DOHH2 (cell line): Measurements from ENCODE around the gene DDN.
A peak's percentile ranks its signal among the peaks of the same experiment; 100 is the strongest.

Experiments
- EZH2phosphoT487 ChIP-seq: fragments of 200-600 bp; sonication (generic); IDR thresholded peaks from 2 replicates; pipeline ENCODE4 v1.6.1; 2017; ENCODE audit warnings: borderline replicate concordance, mild to moderate bottlenecking, antibody characterized with exemption, low read length, moderate library complexity, mixed read lengths
- TF ChIP-seq, protein P1 (sequence below): fragments of 200-600 bp; sonication (generic); IDR thresholded peaks from one replicate; pipeline ENCODE4 v1.5.1; 2014; ENCODE audit warnings: antibody characterized with exemption, mild to moderate bottlenecking, low read depth, low read length; ENCODE audit not compliant: poor library complexity, severe bottlenecking

DNA sequence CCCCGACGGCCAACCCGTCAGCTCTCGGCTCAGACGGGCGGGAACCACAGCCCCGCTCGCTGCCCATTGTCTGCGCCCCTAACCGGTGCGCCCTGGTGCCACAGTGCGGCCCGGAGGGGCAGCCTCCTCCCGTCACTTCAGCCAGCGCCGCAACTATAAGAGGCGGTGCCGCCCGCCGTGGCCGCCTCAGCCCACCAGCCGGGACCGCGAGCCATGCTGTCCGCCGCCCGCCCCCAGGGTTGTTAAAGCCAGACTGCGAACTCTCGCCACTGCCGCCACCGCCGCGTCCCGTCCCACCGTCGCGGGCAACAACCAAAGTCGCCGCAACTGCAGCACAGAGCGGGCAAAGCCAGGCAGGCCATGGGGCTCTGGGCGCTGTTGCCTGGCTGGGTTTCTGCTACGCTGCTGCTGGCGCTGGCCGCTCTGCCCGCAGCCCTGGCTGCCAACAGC, 20.9 kb downstream of the DDN start, which contains the start of gene WNT1:
- TF ChIP-seq, protein P1, sequence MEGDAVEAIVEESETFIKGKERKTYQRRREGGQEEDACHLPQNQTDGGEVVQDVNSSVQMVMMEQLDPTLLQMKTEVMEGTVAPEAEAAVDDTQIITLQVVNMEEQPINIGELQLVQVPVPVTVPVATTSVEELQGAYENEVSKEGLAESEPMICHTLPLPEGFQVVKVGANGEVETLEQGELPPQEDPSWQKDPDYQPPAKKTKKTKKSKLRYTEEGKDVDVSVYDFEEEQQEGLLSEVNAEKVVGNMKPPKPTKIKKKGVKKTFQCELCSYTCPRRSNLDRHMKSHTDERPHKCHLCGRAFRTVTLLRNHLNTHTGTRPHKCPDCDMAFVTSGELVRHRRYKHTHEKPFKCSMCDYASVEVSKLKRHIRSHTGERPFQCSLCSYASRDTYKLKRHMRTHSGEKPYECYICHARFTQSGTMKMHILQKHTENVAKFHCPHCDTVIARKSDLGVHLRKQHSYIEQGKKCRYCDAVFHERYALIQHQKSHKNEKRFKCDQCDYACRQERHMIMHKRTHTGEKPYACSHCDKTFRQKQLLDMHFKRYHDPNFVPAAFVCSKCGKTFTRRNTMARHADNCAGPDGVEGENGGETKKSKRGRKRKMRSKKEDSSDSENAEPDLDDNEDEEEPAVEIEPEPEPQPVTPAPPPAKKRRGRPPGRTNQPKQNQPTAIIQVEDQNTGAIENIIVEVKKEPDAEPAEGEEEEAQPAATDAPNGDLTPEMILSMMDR: peak; percentile 48
- 0 out of 2 replicates have a peak, but pooled peaks have one; percentile 56 for TF ChIP-seq EZH2phosphoT487
